GM13976 (cell line): Measurements from ENCODE around the gene SH3RF3.

Experiments
- DNase-seq: peaks from one replicate; pipeline ENCODE4 v3.0.0; 2012; ENCODE audit warnings: low spot score
- in situ Hi-C: fragments of 300-500 bp; cut with MboI; formaldehyde crosslinking; loops from one replicate; pipeline ENCODE4 v1.12.0; 2022; ENCODE audit warnings: low sequenced_read_pairs, mixed read lengths, inconsistent platforms; ENCODE audit not compliant: unreplicated experiment
- TF ChIP-seq, protein P1 (sequence below): IDR thresholded peaks from 2 replicates; pipeline ENCODE4 v1.5.1; 2012; ENCODE audit warnings: borderline replicate concordance, mild to moderate bottlenecking; ENCODE audit not compliant: insufficient read depth; ENCODE audit errors: extremely low read depth, missing control alignments, control extremely low read depth

Gene SH3RF3

DNA sequence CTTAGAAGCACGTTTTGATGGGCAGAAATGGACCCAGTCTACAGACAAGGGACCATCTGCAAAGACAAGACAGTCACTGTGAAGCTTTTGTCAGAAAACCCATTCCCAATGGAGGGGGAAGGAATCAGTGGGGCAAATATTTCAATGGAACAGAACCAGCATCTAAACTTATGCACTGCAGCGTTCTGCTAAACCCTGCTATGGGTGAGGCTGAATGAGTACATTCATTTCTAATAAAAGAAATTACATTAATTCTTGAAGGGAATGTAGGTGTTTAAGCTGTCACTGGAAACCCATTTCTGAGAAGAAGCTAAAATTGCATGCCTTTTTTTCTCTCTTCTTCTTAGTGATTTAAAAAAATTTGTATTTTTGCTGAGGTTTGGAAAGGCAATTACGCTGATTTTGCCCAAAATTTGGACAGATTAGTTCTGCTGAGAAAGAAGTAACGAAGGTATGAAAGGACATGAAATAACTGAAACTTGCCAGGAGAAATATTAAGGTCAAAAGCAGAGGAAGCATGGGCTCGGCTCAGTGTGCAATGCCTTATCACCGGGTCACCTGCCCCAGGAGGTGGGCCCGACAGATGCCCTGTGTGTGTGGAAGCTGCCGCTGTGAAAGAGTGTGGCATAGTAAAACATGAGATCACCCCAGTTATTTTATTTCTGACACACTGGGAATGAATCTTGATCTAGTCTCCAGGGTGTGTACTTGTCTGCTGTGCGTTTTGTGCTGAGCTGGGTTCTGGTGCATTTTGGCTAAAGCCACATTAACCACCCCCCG is 24.2 kb downstream of the SH3RF3 start:
- TF ChIP-seq, protein P1, sequence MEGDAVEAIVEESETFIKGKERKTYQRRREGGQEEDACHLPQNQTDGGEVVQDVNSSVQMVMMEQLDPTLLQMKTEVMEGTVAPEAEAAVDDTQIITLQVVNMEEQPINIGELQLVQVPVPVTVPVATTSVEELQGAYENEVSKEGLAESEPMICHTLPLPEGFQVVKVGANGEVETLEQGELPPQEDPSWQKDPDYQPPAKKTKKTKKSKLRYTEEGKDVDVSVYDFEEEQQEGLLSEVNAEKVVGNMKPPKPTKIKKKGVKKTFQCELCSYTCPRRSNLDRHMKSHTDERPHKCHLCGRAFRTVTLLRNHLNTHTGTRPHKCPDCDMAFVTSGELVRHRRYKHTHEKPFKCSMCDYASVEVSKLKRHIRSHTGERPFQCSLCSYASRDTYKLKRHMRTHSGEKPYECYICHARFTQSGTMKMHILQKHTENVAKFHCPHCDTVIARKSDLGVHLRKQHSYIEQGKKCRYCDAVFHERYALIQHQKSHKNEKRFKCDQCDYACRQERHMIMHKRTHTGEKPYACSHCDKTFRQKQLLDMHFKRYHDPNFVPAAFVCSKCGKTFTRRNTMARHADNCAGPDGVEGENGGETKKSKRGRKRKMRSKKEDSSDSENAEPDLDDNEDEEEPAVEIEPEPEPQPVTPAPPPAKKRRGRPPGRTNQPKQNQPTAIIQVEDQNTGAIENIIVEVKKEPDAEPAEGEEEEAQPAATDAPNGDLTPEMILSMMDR = no peak
- no peak for DNase-seq
- in situ Hi-C loops = no loop called here

GRCh38 chr2:109153807-109154206 is 24.8 kb downstream of the SH3RF3 start:
- TF ChIP-seq, protein P1 = no peak
- in situ Hi-C loops = no loop called here
- DNase-seq = no peak

GRCh38 chr2:109154226-109154625 is 25.2 kb downstream of the SH3RF3 start:
- TF ChIP-seq, protein P1 = no peak
- in situ Hi-C loops = no loop called here
- DNase-seq = no peak

GRCh38 chr2:109155553-109156451 is 26.8 kb downstream of the SH3RF3 start:
- no peak for DNase-seq
- TF ChIP-seq, protein P1 = no peak
- in situ Hi-C loops = no loop called here

DNA sequence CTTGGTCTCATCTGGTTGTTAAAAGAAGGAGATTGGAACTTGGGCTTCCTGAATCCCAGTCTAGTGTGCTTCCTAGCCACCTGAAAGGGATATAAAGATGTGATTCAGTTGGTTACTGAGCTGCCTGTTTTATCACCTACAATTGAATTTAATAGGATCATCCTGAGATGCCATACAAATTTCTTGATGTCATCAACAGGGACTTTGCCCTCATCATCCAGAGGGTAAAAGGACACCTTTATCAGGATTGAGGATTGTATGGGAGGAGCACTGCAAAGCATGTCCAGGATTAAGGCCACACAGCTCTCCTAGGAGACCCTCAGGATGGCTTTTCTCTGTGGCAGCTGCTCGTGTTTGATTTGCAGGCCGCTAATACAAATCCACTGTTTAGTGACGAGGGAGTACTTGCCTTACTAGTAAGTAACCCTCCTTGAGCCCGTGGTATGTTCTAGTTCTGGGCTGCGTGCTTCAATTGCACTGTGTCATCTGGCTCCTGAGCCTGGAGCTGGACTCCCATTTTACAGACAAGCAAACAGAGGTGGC is 28.6 kb downstream of the SH3RF3 start:
- TF ChIP-seq, protein P1 = no peak
- in situ Hi-C loops = no loop called here
- DNase-seq = no peak

DNA sequence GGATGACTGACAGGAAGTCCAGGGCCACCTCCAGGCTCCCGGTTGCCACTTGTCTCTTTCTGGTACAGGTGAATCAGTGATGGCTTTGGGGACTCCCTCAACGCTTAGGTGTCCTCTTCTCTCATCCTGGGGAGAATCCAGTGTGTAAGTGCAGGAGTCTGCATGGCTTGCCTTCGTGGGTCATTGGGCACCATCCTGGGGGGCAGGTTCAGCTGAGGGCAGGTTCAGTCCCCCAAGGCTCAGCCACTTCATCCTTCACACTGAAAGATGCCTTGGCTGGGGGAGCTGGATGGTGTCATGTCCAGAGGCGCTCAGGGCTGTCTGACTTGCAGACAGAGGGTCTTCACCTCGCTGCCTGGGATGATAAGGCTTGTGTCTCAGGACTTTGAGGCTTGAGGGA is 29.2 kb downstream of the SH3RF3 start:
- in situ Hi-C loops = no loop called here
- DNase-seq = no peak
- TF ChIP-seq, protein P1 = no peak
